Fibroblast of skin of right quadriceps (primary cell): ENCODE data around the gene ATP10B.

Source experiments
- DNase-seq: peaks from one replicate; pipeline ENCODE4 v3.0.0-alpha.2; 2013

ATP10B gene

DNA sequence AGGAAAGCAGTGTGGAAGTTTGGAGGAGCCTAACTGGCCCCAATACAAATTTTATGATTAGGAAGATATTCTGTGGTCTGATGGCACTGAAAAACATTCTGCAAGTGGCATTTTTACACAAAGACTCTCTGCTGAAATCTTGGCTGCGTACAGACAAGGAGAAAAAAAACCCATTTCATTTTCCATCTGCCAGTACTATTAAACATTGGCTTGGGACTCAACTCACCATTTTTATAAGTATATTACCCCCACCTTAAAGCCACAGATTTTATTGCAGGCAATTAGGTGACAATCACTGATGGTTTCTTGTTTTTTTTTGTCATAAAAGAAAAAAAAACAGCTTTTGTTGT, 223.4 kb downstream of the ATP10B start:
- DNase-seq: no peak

DNA sequence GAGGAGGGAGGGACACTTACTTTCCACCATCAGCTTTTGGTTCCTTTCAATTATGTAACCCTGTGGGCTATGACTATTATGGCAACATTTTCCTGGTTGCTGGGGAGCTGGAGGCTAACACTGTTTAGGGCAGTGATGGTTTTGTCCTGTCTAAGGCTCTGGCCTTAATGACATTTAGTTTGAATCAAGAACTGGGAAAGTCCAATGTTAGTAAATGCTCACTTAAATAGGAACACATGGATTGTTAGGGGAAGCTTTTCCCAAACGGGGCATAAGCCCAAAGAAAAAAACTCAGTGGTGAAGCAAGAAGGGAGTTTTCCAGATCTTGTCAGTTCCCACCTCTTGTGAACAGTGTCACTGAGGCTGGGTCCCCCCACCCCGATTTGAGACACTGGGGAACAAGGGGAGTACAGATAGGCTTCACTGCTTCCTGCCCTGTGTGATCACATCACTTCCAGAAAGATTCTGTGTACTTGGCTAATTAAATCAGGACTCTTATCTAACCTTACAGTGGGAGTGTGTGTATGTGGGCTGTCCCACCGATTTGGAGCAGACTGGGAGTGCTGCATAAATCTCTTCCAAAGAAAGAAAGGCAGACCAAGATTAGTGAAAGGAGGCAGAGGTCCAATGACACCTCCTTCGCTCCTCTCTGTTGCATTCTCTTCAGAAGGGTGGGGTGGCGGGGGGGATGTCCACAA, 223.9 kb downstream of the ATP10B start:
- DNase-seq: no peak

DNA sequence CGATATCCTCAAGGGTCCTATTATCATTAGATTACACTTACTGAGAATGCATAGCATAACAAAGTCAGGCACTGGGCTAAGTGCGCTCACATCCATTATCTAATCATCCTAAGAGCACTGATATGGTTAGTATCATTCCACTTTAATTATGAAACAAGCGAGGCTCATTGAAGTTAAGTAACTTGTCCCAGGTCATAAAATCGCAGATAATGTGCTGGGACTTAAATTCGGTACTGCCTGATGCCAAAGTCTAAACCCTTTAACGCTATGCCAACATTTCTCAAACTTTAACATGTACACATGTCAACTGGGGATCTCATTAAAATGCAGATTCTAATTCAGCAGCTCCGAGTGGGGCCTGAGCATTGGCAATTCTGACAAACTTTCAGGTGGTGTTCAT, 225.7 kb downstream of the ATP10B start:
- no peak for DNase-seq

DNA sequence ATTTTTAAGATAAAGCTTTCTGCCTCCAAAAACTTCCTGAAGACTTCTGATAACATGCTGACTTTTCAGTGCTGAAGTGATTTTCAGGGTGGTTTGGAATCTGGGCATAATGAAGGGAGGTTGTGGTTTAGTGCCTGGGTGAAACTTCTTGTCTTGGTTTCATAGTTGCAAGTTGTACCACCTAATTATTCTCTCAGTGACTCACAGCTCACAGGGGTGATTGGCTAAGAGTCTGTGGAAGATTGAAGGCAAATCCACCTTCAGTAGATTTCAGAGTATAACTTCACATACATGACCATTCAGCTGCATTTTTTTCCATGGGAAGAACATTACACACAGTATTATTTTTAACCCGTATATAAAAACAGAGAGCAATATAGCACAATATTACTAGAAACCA, 230.5 kb downstream of the ATP10B start:
- no peak for DNase-seq

DNA sequence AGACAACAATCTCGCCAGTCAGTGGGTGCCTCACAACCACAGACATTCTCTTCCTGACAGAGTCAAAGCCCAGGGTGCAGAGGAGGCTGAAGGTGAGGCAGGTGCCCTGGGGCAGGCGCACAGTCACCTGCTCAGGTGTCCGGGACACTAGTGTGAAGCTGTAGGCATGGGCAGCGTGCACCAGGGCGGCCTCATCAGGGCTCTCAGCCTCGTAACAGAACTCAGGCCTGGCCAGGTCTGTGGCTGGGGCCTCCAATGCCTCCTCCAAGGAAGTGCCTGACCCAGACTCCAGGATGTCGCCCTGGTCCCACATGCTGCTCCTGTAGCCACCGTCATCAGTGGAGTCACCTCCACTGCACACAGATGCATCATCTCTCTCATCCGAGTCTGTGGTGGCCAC, 231.6 kb downstream of the ATP10B start:
- DNase-seq: no peak

DNA sequence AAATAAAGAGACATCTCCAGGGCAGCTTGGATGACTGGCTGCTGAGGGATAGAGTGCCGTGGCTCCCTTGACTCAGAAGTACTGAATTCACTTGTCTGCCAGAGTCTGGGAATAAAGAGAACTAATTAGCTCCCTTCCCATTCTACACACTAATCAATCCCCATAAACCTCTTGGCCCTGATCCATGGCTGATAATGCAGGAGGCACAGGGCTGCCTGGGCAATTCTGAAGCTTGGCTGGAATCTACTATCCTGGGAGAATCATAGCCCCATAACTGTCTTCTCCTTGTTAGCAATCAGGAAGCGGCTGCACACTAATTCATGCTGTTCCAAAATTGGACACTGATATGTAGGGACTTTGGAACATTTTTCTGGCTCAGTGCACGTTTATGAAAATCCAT, 232.6 kb downstream of the ATP10B start:
- DNase-seq: no peak

DNA sequence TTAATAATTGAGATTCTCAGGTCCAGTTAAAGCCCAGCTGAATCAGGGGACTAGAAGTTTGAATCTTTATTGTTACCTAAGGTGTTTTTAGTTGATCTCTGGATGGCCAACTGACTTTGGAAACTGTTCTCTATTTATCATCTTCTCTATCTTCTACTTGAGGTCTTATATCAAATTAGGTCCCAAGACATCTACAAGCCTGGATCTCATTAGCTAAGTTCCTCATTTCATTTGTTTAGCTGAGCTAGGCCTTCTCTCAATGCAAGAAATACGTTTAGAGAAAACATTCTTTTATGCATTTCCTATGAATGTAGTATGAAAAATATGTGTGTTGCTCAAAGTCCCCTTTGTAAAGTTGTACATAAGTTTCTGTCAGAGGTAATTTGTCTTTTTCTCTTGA, 233.7 kb downstream of the ATP10B start:
- no peak for DNase-seq

DNA sequence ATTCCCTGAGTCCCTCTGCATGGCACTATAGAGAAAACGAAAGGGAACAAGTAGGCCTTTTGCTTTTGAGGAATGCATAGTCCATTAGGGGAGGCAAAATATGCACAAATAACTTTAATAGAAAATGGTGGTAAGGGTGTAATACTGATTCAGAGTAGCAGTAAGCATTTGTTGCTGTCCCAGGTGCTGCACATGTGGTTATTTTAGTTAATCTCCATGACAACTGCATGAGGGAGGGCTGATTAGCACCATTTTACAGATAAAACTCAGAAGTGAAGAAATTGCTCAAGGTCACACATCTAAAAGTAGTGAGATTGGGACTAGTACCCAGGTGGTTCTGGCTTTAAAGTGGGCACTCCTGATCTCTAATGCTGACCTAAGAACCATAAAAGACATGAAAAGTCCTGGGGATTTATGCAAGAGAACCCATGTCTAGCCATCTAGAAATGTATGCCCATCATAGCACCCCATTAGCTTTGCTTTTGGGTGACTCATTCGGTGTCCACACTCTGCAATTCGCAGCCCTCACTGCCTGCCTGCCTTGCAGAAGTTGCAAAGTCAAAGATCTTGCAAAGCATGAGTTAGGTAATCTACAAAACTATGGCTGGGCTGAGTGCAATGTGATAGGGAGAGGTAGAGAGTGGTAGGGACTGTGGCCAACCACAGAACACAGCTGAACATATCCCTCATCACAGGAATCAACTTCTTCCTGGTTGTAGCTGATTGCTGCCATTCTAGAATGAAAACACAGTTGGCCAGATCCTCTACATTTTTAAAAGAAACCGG, 235.1 kb downstream of the ATP10B start:
- no peak for DNase-seq

DNA sequence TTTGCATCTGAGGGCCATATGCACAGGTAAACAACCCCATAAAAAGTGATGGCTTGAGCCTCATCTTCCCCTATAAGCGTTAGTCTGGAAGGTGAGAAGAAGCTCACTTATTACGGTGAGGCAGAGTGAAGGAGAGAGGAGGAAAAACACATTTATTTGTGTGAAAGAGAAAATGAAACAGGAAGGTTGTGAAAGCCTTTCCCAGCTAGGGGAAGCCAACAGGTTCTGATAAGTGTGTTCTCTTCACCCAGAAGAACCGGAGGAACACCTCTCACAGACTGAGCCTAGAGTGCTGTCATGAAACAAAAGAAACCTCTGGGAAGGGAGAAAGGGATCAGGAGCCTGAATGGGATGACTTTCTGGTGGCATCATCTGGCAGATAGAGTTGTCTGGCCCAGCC, 237.9 kb downstream of the ATP10B start:
- DNase-seq: no peak

DNA sequence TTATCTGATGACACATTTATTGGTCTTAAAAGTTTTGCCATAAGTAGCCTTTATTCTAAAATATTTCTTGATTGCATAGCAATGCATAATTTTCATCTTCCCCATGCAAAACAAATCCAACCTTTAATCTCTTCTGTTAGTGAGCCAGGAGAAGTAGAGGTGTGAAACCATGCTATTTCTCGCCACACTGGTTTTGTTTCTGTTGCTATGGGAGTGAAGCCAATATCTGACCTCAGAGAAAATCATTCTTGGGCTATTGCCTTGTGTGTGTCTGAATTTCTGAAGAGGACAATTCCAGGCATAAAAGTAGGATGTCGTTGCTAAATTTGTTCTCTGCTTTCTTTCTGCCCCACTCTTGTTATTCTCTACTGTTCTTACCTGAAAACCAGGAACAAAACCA, 246.7 kb downstream of the ATP10B start:
- no peak for DNase-seq

DNA sequence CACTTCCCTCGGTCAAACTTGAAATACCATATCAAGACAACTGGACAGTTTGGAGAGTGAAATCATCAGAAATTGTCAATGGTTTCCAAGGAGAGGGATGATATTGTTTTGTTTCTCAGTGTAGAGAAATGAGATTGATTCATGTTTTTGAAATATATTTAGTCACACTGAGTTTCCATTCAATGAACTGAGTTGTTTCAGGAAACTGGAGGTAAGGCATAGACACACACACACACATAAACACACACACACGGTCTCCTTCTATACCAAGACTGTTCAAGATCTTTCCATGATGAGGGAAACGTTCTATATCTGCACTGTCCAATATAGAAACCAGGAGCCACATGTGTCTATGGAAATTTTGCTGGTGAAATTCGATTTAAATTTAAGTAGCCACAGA, 247.5 kb downstream of the ATP10B start:
- DNase-seq: no peak

DNA sequence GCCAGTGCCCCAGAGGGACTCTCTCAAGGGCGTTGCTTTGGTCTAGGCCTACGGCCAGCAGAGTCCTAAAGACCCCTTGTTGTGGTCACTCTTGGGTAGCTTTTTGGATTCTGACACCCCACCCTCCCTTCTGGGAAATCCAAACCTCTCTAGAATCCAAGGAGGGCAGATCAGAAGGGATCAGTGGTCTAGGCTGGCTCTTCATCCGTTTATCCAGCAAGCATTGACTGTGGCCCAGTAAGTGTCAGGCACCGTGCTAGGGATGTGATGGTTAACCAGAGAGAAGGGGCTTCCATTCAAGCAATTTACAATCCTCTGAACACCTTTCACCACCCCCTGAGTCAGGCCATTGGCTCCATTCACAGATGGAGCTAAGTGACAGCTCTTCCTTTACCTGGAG, 249.3 kb downstream of the ATP10B start:
- DNase-seq: no peak

DNA sequence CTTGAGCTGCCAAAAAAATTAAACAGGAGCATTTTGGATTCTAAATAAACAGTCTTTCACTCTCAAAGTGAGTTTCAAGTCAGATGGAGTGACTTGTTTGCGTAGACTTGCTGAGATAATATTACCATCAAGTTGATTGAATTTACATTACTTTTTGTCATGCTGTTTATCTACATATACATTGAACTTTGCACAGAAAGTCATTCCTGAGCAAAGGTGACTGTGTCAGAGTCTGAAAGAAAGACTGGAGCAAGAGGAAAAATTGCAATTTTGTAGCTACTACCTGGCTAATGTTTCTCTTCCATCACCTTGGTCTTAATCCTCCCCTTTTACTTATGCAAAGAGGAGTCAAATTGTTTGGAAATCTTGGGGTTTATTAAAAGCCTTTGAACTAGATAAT, 251.0 kb downstream of the ATP10B start:
- no peak for DNase-seq

DNA sequence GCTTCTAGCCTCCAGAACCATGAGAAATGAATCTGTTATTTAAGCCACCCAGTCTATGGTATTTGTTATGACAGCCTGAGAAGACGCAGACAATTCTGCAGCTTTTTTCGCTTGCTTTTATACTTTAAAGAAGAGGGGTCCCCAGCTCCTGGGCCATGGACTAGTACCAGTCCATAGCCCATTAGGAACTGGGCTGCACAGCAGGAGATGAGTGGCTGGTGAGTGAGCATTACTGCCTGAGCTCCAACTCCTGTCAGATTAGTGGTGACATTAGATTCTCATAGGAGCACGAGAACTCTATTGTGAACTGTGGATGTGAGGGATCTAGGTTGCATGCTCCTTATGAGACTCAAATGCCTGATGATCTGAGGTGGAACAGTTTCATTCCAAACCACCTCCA, 278.7 kb downstream of the ATP10B start:
- DNase-seq: no peak

DNA sequence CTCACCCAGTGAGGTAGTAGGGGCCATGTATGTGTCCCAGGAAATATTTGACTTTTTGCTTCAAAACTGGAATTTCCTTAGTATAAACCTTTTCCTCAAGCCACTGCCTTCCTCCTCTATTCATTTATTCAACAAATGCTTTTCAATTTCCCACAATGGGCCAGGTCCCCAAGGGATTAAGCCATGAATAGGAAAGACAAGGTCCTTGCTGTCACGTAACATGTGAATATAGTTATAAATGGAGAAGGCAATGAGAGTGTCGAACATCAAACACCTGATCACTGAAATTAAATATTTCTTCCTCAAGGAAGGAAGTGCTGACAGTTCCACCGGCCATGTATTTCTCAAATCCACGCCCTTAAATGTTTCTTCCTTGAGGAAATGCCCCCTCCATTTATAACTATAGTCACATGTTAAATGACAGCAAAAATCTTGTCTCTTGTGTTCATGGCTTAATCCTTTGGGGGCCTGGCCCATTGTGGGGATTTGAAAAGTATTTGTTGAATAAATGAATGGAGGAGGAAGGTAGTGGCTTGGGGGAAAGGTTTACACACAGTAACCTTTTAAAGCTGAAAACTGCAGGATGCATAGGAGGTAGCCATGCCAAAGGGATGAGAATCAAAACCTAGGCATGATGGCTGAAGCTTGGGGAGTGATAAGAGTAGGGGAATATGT, 284.8 kb downstream of the ATP10B start:
- no peak for DNase-seq

DNA sequence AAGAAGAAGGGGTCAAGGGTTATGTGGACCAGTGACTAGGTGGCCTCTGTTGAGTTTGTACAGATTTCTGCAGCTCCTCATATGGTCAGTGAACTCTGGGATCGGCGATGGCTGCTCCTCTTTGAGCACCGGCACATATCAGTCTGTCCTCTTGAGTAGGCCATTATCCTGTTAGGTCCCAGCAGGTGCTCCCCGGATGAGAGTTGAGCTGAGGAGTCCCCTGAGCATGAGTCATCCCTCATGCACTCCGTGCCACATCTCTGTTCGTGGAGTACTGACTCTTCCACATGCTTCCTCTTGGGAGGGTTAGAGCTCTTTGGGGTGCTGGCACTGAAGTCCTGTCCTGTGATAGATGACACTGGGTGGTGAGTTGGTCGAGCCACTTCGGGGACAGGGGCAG, 286.6 kb downstream of the ATP10B start:
- DNase-seq: no peak

DNA sequence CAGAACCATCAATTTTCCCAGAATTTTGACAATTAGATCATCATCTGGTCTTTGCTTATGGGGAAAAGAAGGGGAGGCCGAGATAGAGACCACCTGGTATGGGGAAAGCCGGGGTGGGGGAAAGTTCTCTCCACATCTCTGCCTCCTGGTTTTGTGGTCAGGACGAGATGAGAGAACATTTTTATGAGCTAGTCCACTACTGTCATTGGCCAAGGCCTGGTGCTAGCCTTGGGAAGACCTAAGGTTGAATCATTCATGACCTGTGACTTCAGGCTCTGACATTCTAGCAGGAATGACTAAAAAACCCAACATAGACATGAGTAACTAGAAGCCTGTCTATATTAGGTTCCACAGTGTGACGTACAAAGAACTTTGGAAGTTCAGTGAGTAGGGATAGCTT, 295.2 kb downstream of the ATP10B start:
- DNase-seq: peak; percentile 64

DNA sequence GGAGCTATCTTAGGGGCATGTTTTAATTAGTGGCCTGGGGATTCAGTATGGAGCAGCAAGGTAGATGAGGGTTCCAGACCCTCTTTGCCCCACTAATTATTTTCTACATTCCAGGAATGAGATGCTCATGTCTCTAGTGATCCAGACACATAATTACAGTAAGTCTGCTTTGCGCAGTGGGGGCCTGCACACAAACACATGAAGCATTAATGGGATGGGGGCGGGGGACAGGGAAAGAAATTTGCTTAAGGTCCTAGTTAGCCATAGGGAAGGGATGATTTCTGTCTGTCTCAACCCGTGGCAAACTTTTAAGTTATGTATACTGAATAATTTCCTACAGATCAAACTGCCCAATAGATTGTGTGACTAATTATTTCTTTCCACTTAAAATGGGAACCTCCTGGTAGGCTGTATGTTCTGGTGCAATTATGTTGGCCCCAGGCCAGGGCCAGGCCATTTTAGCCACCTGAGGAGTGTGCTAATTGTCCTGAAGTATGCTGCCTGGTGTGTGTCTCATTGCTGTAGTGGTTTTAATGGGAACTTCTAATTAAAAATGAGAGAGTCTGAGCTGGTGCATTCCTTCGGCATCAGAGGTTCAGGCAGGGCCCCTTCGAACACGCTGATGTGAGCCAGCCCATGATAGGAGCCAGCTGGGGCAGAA, 295.9 kb downstream of the ATP10B start:
- DNase-seq: peak; percentile 56

DNA sequence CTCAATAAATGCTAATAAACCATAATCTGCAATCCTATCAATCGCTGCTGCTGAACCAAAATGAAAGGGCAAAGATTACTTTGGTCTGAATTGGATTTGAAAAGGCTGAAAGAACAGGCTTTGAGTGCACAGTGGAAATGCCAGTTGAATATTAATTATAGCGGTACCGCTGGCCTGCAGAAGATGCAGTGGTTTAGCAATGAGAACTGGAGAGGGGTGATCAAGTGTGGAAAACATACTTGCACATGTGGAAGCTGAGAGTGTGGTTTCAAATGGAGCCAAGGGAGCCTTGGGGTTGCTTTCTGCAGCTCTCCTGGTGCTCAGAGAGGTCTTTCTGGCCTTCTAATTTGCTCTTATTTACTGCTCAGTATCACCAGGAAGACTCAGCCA, 296.4 kb downstream of the ATP10B start:
- DNase-seq: no peak

DNA sequence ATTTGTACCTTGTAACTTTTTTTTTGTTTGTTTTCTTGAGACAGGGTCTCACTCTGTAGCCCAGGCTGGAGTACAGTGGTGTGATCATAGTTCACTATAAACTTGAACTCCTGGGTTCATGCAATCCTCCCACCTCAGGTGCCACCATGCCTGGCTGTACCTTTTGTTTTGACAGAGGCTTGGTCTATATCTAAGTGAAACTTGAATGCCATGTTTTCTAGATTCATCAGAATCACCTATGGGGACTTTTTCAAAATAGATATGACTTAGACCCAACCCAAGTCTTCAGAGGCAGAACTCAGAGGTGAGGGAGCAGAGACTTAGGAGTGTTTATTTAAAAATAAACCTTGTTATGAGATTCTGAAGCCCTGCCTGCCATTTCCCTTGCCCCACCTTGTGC, 301.9 kb downstream of the ATP10B start:
- no peak for DNase-seq

DNA sequence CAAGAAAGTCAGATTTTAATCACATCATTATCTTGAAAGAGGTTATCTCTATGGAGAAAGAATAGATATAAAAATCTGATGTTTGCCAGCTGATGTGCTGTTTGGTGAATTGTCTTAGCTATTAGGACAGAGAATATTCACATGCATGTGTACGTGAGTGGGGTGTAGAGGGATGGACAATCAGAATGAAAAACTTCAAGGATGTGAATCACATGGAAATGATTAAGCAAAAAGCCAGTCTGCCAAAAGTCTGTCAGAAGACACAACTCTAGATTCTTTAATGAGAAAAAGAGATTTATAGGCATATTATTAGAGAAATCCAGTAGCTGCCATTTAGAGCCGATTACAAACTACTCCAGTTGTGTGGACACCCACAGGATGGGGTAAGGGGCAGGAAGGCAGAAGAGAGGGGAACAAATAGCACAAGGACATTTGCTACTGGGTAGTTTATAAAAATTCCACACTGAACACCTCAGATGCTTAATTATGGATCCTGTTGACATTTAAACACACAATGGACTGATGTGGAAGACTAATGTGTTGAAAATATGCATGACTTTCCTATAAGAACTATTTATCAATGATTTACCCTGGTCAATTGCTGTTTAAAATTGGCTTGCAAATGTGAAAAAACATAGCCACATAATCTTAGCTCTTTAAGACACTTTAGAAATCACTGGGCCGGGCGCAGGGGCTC, 302.9 kb downstream of the ATP10B start:
- peak; percentile 71 for DNase-seq

DNA sequence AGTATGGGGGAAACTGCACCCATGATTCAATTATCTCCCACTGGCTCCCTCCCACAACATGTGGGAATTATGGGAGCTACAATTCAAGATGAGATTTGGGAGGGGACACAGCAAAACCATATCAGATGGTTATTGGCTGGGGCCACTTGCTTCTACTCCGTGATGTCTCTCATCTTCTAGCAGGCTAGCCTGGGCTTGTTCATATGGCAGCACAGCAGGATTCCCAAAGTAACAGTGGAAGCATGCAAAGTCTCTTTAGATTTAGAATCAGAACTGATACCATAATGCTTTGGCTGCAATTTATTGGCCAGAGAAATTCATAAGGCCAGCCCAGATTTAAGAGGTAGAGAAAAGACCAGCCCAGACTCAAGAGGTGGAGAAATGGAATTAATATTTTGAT, 304.1 kb downstream of the ATP10B start:
- DNase-seq: no peak

DNA sequence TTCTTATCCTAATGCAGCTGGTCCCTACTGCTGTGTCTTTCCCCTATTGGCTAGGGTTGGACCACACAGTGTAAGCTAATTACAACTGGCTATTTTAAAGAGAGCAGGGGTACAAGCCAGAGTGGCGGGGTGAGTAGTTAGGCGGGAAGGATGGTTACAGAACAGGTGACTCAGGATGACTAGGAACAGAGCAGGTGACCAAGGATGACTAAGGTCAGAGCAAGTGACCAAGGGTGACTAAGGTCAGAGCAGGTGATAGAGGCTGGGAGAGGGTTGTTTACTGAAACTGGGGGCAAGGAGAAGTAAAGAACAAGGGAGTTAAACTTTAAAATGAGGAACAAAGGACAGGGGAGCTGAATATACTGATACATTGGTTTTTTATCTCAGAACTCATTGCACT, 304.9 kb downstream of the ATP10B start:
- no peak for DNase-seq
